Metanephros (tissue), 1 donor: ENCODE data around the gene TCF23. TPM values are rescaled to one million over a fixed set of nuclear protein-coding genes. Genes with fewer than 3 reads are reported as not detected.

Experiments used
- total RNA-seq: library from RNA; depleted of rRNA; stranded (reverse); fragments of >200 nt; gene quantifications from one replicate; pipeline ENCODE4 v1.2.3, GENCODE V29; 2014

TCF23 gene
- total RNA-seq, result 0.35 TPM

DNA sequence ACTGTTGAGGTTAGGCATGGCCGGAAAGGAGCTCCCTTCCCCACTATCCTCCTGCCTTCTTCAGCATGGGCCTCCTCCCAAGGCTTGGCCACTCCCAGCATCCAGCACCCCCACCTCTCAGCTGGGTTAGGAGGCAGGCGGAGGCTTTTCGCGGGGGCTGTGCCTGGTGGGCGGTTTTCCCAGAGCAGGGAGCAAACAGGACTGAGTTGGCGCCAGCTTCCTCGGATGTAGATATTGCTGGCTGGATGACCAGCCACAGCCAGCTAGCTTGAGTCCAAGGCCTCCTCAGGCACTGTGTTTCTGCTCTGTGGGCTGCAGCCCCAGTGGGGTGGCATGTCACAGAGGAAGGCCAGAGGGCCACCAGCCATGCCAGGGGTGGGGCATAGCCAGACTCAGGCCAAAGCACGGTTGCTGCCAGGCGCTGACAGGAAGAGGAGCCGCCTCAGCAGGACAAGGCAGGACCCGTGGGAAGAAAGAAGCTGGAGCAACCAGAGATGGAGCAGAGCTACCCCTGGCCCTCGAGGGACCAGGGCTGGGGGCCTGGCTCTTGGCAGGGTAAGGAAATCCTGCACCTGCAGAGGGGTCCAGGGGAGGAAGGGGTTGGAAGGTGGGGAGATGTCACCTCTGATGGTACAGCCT lies at the start of gene TCF23:
TSS of gene TCF23 (plus strand) at position 204 of the 639 bp plus-strand sequence. CDS start at position 334, 130 bp downstream.

GRCh38 chr2:27118525-27119329 lies 30.1 kb upstream of the TCF23 start, which contains the start of gene CGREF1:
CGREF1 (minus strand) TSS chr2:27119128; CDS start chr2:27104366, 14,762 bp downstream.

GRCh38 chr2:27123302-27124150 lies 25.3 kb upstream of the TCF23 start, which contains the start of gene ABHD1:
ABHD1 (plus strand) TSS chr2:27123815; CDS start chr2:27123949, 134 bp downstream.

DNA sequence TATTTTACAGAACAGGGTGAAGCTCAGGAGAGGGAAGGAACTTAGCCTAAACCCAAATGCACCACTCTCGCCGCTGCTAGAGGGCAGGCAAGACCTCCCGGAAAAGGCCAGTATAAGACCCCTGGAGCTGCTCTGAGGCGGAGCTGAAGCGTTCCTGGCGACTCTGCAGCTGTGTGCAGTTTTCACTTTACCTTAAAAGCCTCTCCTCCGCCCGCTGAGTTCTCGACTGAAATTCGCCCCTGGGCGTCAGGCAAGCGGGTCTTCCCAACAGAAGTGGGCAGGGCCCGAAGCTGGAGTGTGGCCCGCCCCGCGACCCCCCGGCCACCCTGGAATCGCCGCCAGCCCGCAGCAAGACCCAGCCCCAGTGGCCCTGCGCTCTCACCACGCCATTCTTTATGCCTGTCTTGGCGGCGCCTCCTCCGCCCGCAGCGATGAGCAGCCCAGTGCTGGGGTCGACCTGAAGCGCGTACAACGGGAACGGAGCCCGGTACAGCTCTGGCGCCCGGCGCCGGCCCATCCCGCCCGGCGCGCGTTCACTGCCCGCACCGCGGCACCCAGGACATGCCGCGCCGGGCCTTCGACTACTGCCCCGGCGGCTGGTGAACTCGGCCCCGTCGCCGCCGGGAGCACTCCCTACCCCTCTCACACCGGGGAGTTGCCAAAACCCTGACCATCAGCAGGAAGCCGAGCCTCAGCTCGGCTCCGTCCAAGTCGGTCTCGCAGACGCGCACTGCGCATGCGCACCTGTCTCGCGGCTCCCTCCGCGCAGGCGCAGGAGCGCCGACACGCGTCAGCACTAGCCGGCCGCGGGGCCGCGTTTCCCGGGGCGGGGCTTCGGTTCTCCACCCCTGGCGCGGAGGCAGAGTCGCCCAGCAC lies 14.7 kb upstream of the TCF23 start, which contains the start of gene PREB:
TSS of gene PREB (minus strand) at position 732 of the 876 bp plus-strand sequence. CDS start at position 517, 215 bp downstream.

DNA sequence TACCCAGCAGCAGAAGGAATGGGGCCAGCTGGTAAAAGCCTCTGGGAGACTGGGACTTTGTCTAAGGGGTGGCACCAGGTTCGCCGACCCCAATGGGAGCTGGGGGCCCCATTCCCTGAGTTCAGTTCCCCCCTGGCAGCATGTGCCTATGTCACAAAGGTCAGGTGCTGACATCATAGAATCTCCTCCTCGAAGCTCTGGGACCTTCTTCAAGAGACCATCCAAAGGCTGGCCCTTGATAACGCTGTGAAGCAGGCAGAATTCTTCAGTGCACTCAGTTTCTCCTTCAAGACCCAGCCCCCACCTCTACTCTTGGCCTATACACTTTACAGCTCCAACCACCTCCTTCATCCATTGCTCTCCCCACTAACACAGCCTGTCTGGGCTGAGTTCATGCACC lies 9.5 kb upstream of the TCF23 start, which contains the start of gene PRR30:
TSS of gene PRR30 (minus strand) at position 101 of the 400 bp plus-strand sequence. CDS start 1,081 bp downstream, outside the sequence.

Other genes with a start within 250 kb of the TCF23 start
- gene MAPRE3, start 178.4 kb upstream of the TCF23 start, total RNA-seq, result 7.0 TPM
- gene TMEM214, start 116.0 kb upstream of the TCF23 start, total RNA-seq, result 33.5 TPM
- gene AGBL5, start 97.3 kb upstream of the TCF23 start, total RNA-seq, result 31.6 TPM
- 166 TPM for gene OST4, start 77.3 kb upstream of the TCF23 start, total RNA-seq
- 164 TPM for gene EMILIN1, start 70.4 kb upstream of the TCF23 start, total RNA-seq
- 18.2 TPM for gene KHK, start 62.2 kb upstream of the TCF23 start, total RNA-seq
- 3.6 TPM for gene CGREF1, start 29.9 kb upstream of the TCF23 start, total RNA-seq
- gene ABHD1, start 25.2 kb upstream of the TCF23 start, total RNA-seq, result 0.47 TPM
- gene PREB, start 14.4 kb upstream of the TCF23 start, total RNA-seq, result 27.2 TPM
- not detected for gene PRR30, start 9.6 kb upstream of the TCF23 start, total RNA-seq
- 146 TPM for gene ATRAID, start 63.0 kb downstream of the TCF23 start, total RNA-seq
- 31.8 TPM for gene SLC5A6, start 63.3 kb downstream of the TCF23 start, total RNA-seq
- gene CAD, start 68.4 kb downstream of the TCF23 start, total RNA-seq, result 52.7 TPM
- 2.2 TPM for gene SLC30A3, start 114.0 kb downstream of the TCF23 start, total RNA-seq
- gene DNAJC5G, start 126.4 kb downstream of the TCF23 start, total RNA-seq, result 0.12 TPM
- gene TRIM54, start 133.4 kb downstream of the TCF23 start, total RNA-seq, result 10.4 TPM
- gene UCN, start 159.4 kb downstream of the TCF23 start, total RNA-seq, result 2.5 TPM
- 36.4 TPM for gene MPV17, start 174.1 kb downstream of the TCF23 start, total RNA-seq
- 47.6 TPM for gene GTF3C2, start 207.8 kb downstream of the TCF23 start, total RNA-seq
- 18.6 TPM for gene EIF2B4, start 221.3 kb downstream of the TCF23 start, total RNA-seq
- gene SNX17, start 221.6 kb downstream of the TCF23 start, total RNA-seq, result 75.7 TPM
- gene ZNF513, start 231.7 kb downstream of the TCF23 start, total RNA-seq, result 14.4 TPM